Brain microvascular endothelial cell (primary cell): ENCODE data around the gene ADAMTS14.
A peak's percentile ranks its signal among the peaks of the same experiment; 100 is the strongest.

Experiments used
- DNase-seq: peaks from one replicate; pipeline ENCODE4 v3.0.0-alpha.2; 2020
- H3K27ac ChIP-seq: fragments of 250-450 bp; sonication (Bioruptor Pico); 2 replicates; pipeline ENCODE4 v1.5.1; 2020; ENCODE audit warnings: mild to moderate bottlenecking, moderate library complexity
- H3K27me3 ChIP-seq: fragments of 250-450 bp; sonication (Bioruptor Pico); replicated peaks from 2 replicates; pipeline ENCODE4 v1.5.1; 2020; ENCODE audit warnings: mild to moderate bottlenecking
- H3K36me3 ChIP-seq: fragments of 250-450 bp; sonication (Bioruptor Pico); replicated peaks from 2 replicates; pipeline ENCODE4 v1.5.1; 2020; ENCODE audit warnings: mild to moderate bottlenecking
- H3K4me3 ChIP-seq: 2 replicates; pipeline ENCODE4 v1.5.1; 2011; ENCODE audit warnings: low read depth, mild to moderate bottlenecking, control low read depth, low read length, moderate library complexity
- CTCF ChIP-seq: IDR thresholded peaks from 2 replicates; pipeline ENCODE4 v1.5.1; 2011; ENCODE audit warnings: low read depth, mild to moderate bottlenecking, moderate library complexity, low read length, control low read depth, inconsistent platforms; ENCODE audit errors: missing control alignments
- in situ Hi-C: cut with HindIII; loops from 2 replicates; pipeline ENCODE4 v1.10.0; 2017; ENCODE audit warnings: low sequenced_read_pairs, low pct_ligation_motif_present

The ADAMTS14 gene

GRCh38 chr10:70652761-70653657, 19.3 kb upstream of the ADAMTS14 start:
- peak; percentile 98 for DNase-seq
- Histone ChIP-seq H3K4me3 (no peak overlapping the region), H3K27me3 (no peaks in the 10 kb centered on the region), H3K27ac (peak overlapping the region; percentile 94), H3K36me3 (no peaks in the 10 kb centered on the region)
- peak; percentile 4 for TF ChIP-seq CTCF
- in situ Hi-C loops, result loop anchor here (25.0 kb wide), 1 partner anchor 91 kb away; no protein-coding TSS in a partner anchor

GRCh38 chr10:70655316-70655715, 17.0 kb upstream of the ADAMTS14 start:
- no peak for TF ChIP-seq CTCF
- DNase-seq, result no peak
- Histone ChIP-seq H3K27me3 (no peaks in the 10 kb centered on the region), H3K27ac (peak overlapping the region; percentile 94), H3K36me3 (no peaks in the 10 kb centered on the region), H3K4me3 (no peak overlapping the region)
- in situ Hi-C loops, result loop anchor here (25.0 kb wide), 1 partner anchor 93 kb away; no protein-coding TSS in a partner anchor

DNA sequence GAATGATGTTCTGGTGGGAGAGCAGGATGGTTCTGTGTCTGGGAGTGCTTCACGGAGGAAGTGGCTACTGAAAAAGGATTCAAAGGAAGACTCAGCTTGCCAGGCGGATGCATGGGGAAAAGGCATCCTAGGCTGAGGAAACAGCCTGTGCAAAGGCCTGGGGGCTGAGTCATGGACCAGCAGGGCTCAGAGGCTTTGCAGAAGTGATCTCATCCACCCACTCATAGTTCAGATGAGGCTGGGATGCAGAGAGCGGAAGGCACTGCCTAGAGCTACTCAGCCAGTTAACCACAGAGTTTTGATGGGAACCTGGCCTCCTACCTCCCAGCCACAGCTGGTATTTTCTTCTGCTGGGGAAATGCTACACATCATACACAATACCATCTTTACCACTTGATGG, 15.8 kb upstream of the ADAMTS14 start:
- in situ Hi-C loops, result loop anchor here (25.0 kb wide), 1 partner anchor 94 kb away; no protein-coding TSS in a partner anchor
- Histone ChIP-seq H3K27me3 (no peaks in the 10 kb centered on the region), H3K36me3 (no peaks in the 10 kb centered on the region), H3K27ac (peak overlapping the region; percentile 94), H3K4me3 (no peak overlapping the region)
- peak; percentile 99 for DNase-seq
- no peak for TF ChIP-seq CTCF

DNA sequence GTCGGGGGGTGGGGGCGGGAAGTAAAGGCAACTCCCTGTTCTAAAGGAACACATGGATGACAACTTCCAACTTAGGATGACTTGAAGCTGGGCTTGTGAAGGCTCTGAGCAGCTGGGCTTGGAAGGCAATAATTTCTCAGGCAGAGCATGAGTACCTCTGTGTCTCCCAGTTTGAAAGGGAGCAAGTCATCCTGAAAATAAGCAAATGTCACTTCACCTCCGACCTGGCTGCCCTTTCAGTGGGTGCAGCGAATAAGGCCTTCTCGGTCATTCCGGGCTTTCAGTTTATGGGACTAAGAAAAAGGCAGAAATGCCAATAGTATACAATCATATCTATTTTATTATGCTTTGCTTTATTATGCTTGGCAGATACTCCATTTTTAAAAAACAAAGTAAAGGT, 15.3 kb upstream of the ADAMTS14 start:
- TF ChIP-seq CTCF, result no peak
- no peak for DNase-seq
- H3K4me3 ChIP-seq, result no peak overlapping the region
- no peaks in the 10 kb centered on the region for H3K36me3 ChIP-seq
- H3K27ac ChIP-seq, result peak overlapping the region; percentile 94
- in situ Hi-C loops, result loop anchor here (25.0 kb wide), 1 partner anchor 95 kb away; no protein-coding TSS in a partner anchor
- no peaks in the 10 kb centered on the region for H3K27me3 ChIP-seq

DNA sequence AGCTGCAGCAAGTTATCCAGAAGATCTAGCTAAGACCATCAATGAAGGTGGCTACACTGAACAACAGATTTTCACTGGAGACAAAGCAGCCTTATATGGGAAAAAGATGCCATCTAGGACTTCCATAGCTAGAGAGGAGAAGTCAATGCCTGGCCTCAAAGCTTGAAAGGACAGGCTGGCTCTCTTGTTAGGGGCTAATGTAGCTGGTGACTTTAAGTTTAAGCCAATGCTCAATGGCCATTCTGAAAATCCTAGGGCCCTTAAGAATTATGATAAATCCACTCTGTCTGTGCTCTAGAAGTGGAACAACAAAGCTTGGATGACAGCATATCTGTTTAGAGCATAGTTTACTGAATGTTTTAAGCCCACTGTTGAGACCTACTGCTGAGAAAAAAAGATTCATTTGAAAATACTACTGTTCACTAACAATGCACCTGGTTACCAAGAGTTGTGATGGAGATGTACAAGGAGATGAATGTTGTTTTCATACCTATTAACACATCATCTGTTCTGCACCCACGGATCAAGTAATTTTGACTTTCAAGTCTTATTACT, 13.6 kb upstream of the ADAMTS14 start:
- no peaks in the 10 kb centered on the region for H3K27me3 ChIP-seq
- in situ Hi-C loops, result loop anchor here (25.0 kb wide), 1 partner anchor 96 kb away; no protein-coding TSS in a partner anchor
- no peak for DNase-seq
- no peak for TF ChIP-seq CTCF
- no peaks in the 10 kb centered on the region for H3K36me3 ChIP-seq
- no peak overlapping the region for H3K4me3 ChIP-seq
- no peak overlapping the region for H3K27ac ChIP-seq
